HL-60 (cell line): ENCODE data around the gene NADSYN1.

Experiments
- CTCF ChIP-seq: IDR thresholded peaks from one replicate; pipeline ENCODE4 v1.5.1; 2011; ENCODE audit warnings: low read length, control low read depth, inconsistent platforms; ENCODE audit not compliant: insufficient read depth
- GABPA ChIP-seq: IDR thresholded peaks from 2 replicates; pipeline ENCODE4 v1.6.1; 2012; ENCODE audit warnings: low read depth
- POLR2AphosphoS5 ChIP-seq: IDR thresholded peaks from 2 replicates; pipeline ENCODE4 v1.6.1; 2012; ENCODE audit warnings: low read depth
- REST ChIP-seq: IDR thresholded peaks from 2 replicates; pipeline ENCODE4 v1.6.1; 2012; ENCODE audit warnings: low read depth; ENCODE audit not compliant: insufficient replicate concordance

DNA sequence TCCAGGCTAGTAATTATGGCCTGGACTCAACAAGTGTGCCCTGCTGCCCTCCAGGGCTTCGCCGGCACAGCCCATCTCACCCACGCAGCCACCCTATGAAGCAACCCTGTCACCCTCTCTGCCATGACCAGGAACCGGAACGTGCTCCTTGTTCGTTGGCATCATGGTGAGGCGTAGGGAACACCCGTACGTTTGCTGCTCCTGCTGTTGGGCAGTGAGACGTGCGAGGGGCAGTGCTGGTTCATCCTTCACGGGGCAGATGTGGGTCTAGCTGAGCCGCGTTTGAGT lies 20.7 kb downstream of the NADSYN1 start:
- TF ChIP-seq CTCF (no peak), POLR2AphosphoS5 (no peak), GABPA (no peak), REST (no peak)
